NB4 (cell line): ENCODE measurements around the gene POSTN.

ENCODE experiments used
- DNase-seq: peaks from one replicate; pipeline ENCODE4 v3.0.0; 2010; ENCODE audit warnings: low read depth
- H3K4me3 ChIP-seq: one replicate; pipeline ENCODE4 v1.5.1; 2011; ENCODE audit warnings: mild to moderate bottlenecking, low read depth, low read length, moderate library complexity
- CTCF ChIP-seq: IDR thresholded peaks from one replicate; pipeline ENCODE4 v1.5.1; 2012; ENCODE audit warnings: low read depth, low read length
- MAX ChIP-seq: IDR thresholded peaks from 2 replicates; pipeline ENCODE4 v1.6.1; 2011; ENCODE audit warnings: low read depth, low read length
- MYC ChIP-seq: IDR thresholded peaks from 2 replicates; pipeline ENCODE4 v1.6.1; 2011; ENCODE audit warnings: low read depth, low read length
- POLR2A ChIP-seq: IDR thresholded peaks from 2 replicates; pipeline ENCODE4 v1.6.1; 2011; ENCODE audit warnings: mild to moderate bottlenecking; ENCODE audit not compliant: insufficient read length; ENCODE audit errors: extremely low read depth

Gene POSTN

GRCh38 chr13:37598597-37598996 lies at the start of gene POSTN:
TSS of gene POSTN (minus strand) at chr13:37598768. CDS start at chr13:37598726, 42 bp downstream.
- H3K4me3 ChIP-seq = no peak within 1 kb of the TSS
- no peak for DNase-seq
- TF ChIP-seq POLR2A (no peak), CTCF (no peak), MYC (no peak), MAX (no peak)

GRCh38 chr13:37647031-37647650 lies 48.6 kb upstream of the POSTN start:
- DNase-seq = no peak
- H3K4me3 ChIP-seq = no peak overlapping the region
- TF ChIP-seq MAX = no peak
- no peak for TF ChIP-seq MYC
- TF ChIP-seq POLR2A = no peak
- TF ChIP-seq CTCF = no peak

- no peak for DNase-seq
- no peak for TF ChIP-seq POLR2A
- no peak for TF ChIP-seq MAX
- TF ChIP-seq MYC = no peak
- no peak for TF ChIP-seq CTCF
- H3K4me3 ChIP-seq = no peak overlapping the region
Measured at GRCh38 chr13:37646531-37646930, 48.0 kb upstream of the POSTN start.

- no peak for DNase-seq
- no peak overlapping the region for H3K4me3 ChIP-seq
- no peak for TF ChIP-seq MAX
- TF ChIP-seq CTCF = no peak
- TF ChIP-seq MYC = no peak
- TF ChIP-seq POLR2A = no peak
Measured at GRCh38 chr13:37645181-37645740, 46.7 kb upstream of the POSTN start.

- no peak for DNase-seq
- H3K4me3 ChIP-seq = no peak overlapping the region
- TF ChIP-seq MAX (no peak), MYC (no peak), POLR2A (no peak), CTCF (no peak)
Measured at GRCh38 chr13:37641391-37641790, 42.8 kb upstream of the POSTN start.
